Effector CD8-positive, alpha-beta T cell (primary cell): ENCODE measurements around the gene TOP2A.
"Not testable (repeated sequence)": the region's sequence is repeated elsewhere in the genome, so short reads cannot be mapped to it uniquely, and the experiment has no call there.

Source experiments
- DNase-seq: peaks from one replicate; lab custom pipeline; 2025; lab: John Stamatoyannopoulos, UW

TOP2A gene

DNA sequence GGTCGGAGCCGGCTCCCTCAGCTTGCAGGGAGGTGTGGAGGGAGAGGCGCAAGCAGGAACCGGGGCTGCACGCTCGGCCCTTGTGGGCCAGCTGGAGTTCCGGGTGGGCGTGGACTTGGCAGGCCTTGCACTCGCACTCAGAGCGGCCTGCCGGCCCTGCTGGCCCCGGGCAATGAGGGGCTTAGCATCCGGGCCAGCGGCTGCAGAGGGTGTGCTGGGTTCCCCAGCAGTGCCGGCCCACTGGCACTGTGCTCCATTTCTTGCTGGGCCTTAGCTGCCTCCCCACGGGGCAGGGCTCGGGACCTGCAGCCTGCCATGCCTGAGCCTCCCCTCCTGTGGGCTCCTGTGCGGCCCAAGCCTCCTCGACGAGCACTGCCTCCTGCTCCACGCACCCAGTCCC lies 41.9 kb downstream of the TOP2A start:
- DNase-seq = not testable (repeated sequence)

- DNase-seq = no peak
These were observed 42.7 kb downstream of the TOP2A start for GRCh38 chr17:40374821-40375498.

GRCh38 chr17:40373999-40374398 lies 43.7 kb downstream of the TOP2A start:
- no peak for DNase-seq

DNA sequence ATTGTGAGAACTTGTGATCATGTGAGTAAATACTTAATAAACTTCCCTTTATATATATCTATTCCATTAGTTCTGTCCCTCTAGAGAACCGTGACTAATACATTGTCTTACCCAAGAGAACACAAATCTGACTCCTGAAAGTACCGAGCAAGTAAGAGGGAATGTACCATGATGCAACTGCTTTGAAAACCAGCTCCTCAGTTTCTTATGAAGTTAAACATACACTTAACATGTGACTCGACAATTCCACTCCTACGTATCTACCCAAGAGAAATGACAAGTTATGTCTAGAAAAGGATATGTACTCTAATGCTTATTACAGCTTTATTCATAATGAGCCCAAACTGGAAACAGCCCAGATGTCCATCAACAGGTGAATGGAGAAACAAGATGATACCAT lies 44.4 kb downstream of the TOP2A start:
- DNase-seq = no peak

DNA sequence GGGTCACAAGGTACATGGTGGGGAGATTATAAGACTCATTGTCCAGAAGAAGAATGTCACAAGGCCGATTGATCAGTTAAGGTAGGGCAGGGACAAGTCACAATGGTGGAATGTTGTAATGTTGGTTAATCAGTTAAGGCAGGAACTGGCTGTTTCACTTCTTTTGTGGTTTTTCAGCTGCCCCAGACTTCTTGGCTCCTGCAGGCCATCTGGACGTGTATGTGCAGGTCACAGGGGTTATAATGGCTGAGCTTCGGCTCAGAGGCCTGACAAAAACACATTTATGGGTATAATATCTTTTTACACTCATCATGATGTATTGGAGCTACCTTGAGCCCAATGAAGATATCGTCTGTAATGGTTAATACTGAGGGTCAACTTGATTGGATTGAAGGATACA lies 45.1 kb downstream of the TOP2A start:
- DNase-seq = not testable (repeated sequence)

DNA sequence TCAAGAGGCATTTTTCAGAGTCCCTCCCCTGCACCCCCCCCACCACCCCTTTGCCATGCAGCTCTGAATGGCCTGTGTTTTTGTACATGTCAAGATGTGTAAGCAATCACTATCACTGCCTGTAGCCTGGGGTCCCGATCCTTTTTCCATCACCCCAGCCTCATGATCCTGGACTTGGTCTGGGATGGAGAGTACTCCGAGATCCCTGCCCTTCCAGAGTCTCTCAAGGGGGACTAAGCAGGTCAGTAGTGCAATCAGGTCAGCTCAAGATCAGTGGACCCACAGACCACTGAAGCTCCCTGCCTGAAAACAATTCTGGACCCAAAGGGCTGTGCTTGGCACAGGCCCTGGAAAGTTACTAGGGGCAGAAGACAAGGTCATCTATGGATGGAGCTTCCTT lies 45.7 kb downstream of the TOP2A start:
- DNase-seq = no peak

DNA sequence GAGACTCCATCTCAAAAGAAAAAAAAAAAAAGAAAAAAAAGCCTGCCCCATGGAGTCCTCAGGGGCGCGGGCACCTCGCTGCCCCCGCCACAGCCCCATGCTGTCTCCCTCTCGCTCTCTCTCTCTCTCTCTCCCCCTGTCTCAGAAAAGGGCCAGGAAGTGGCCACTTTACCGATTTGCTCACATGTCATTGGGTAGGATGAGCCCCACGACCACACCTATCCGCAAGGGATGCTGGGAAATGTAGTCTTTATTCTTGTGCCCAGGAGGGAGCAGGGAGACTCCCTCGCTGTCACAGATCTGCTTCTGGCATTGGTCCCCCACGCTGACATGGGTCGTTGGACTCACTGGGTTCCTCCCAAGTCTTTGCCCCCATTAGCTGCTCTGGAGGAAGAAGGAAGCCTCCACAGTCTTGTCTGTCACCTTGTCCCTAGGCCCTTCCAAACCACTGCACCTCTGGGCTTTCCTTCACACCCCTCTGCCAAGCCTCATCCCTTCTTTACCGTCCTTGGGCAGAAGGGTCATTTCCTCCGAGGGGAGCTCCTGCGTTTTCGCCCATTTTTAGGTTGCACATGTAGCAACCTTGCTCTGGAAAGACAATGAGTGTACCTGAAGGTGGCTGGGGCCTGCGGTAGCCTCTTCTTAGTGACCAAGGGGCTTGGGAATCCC lies 46.3 kb downstream of the TOP2A start:
- DNase-seq = no peak

- no peak for DNase-seq
These were observed 47.8 kb downstream of the TOP2A start for GRCh38 chr17:40369923-40370322.

GRCh38 chr17:40367728-40368127 lies 50.0 kb downstream of the TOP2A start:
- not testable (repeated sequence) for DNase-seq

DNA sequence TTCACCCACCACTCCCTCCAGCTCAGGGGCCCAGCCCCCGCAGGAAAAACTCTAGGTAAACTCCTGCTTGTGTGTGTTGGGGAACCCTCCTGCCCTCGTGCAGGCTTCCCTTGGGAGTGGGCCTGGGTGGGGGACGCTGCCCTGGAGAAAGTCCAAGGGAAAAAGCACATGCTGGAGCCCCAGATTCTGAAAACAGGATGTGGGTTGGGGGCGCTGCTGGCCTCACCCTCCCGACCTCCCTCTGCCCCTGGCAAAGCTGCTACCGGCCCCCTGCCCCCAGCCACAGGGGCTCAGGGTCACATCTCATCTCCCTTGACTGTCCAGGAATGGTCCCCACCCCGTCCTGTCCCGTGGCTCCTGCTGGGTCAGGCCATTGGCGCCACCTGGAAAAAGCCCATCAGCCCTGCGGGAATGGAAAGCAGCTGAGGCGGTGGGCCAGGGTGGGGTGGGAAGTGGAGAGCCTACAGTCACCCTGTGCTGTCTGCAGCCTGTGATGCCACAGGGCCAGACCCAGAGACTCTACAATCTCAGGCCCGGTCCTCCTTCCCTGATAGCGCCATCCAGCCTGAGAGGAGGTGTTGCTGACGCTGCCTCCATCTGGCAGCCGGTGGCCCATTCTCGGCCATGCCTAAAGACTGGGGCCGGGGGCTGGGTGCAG lies 50.7 kb downstream of the TOP2A start:
- DNase-seq = no peak

- no peak for DNase-seq
These were observed 51.4 kb downstream of the TOP2A start for GRCh38 chr17:40366076-40366860.

- no peak for DNase-seq
These were observed 52.8 kb downstream of the TOP2A start for GRCh38 chr17:40364906-40365305.

DNA sequence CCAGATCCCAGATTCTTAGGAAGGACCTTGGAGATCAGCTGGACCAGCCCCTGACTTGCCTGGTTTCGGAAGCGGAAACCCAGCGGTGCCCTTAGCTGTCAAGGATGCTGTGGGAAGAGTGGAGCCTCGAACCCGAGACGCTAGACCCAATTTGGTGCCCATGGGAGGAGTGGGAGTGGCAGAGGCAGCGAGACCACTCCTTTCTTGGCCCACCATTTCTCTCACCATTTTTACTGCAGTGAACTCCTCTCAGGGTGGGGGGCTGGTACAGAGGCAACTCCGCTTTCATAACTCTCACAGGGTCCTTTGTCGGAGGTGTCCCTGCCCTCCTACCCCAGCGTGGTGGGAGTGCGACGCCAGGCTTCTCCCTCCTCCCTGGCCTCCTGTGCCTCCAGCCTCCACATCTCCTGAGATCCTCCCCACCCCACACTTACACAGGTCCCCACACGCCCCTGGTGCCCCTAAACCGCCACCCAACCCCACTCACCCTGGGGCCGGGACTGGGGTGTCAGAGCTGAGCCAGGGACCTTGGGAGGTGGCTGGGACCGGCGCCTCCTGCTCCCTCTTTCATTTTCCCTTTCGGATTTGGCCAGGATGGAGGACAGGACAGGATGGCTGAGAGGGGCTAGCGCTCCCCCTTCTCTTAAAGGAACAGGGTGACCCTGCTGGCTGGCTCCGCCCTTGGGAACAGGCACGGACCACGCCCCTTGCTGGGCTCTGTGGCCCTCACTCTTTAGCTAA lies 53.4 kb downstream of the TOP2A start, which contains the start of gene GJD3:
TSS of gene GJD3 (minus strand) at position 617 of the 741 bp plus-strand sequence. CDS start 922 bp downstream, outside the sequence.
- DNase-seq = no peak

DNA sequence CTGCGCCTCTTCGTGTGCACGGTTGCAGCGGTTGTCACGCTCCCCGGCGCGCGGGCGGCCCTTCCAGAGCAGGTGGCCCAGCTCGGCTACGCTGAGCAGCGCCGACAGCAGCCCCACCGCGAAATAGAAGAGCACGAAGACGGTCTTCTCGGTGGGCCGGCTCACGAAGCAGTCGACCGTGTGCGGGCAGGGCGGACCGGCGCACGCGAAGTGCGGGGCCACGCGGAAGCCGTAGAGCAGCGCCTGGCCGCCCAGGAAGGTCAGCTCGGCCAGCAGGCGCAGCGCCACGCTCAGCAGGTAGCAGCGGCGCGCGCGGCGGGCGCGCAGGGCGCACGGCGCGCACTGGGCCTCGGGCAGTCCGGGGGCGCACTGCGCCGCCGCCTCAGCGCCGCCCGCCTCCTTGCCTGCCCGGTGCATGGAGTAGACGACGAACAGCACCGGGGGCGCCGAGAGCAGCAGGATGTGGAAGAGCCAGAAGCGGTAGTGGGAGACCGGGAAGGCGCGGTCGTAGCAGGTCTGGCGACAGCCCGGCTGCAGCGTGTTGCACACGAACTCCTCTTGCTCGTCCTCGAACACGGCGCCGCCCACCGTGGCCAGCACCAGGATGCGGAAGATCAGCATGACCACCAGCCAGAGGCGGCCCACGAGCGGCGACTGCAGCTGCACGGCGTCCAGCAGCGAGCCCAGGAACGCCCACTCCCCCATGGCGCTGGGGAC lies 54.4 kb downstream of the TOP2A start:
- no peak for DNase-seq

GRCh38 chr17:40362696-40363110 lies 55.0 kb downstream of the TOP2A start:
- DNase-seq = peak; percentile 41

- DNase-seq = no peak
These were observed 55.6 kb downstream of the TOP2A start for GRCh38 chr17:40361925-40362695.

DNA sequence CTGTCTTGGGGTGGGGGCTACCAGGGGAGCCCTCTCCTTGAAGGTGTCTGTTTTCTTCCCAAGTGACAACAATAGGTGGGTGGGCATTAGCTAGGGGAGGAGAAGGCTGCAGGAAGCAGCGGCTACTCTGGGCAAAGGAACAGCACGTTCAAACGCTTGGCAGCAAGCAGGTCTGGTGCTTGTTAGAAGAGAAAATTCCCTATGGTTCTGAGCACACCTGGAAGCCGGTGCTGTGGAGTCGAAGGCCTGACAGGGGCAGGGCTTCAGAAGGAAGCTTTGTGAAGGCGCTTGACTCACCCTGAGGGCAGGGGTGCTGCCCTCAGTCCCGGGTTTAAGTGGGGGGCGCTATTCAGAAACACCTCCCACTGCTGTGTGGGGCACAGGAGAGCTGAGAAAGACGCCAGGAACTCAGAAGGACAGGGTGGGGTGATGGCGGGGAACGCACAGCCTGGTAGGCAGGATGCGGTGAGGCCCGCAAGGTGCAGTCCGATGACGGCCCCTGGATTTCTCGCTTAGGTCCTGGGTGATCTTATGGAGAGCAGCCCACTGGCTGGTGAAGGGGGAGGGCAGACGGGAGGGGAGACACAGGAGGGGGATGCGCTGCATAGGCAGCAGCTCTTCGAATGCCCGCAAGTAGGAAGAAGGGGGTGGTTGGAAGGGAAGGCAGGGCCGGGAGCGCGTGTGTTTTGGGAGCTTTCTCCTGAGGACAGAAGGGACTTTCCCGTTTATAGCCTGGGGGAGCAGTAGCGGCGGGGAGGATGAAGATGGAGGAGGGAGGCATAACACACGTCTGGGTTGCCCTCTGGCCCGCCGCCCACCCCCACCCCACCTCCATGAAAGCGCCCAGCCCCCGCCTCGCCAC lies 56.4 kb downstream of the TOP2A start:
- no peak for DNase-seq

DNA sequence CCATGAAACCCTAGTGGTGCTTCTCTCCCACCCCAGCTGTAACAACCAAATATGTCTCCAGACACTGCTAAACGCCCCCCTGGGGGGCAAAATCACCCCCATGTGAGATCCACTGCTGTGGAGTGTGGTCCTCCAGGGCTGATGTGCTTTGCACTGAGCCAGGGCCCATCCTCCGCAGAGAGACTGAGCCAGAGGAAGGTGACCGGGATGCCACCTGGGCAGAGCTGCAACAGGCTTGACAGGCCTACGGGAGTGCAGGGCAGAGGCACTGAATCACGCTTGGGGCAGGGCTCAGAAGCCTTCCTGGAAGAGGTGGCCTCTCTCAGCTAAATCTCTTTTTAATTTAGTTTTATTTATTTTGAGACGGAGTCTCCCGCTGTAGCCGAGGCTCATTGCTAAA lies 57.6 kb downstream of the TOP2A start:
- no peak for DNase-seq
